MV-4-11 (cell line): ENCODE data around the gene ELF5.

Experiments used
- DNase-seq: peaks from one replicate; lab custom pipeline; 2025; lab: John Stamatoyannopoulos, UW

Gene ELF5

DNA sequence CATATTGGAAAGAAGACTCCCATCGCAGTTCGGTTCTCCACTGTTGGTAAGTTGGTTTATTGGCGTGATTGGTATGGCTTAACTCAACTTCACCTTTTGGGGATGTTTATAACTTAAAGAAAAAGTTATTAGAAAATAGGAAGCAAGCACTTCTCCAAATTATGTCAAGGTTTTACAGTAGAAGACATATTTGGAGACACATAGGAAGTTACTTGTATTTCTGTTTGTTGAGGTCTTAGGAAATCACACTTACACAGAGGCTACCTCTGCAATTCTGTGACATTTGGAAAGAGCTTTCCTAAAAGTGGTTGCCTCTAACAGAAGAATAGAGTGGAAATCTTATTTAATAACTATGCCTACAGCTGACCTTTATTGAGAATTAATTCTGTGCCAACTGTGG is 62.5 kb downstream of the ELF5 start:
- peak; percentile 40 for DNase-seq

DNA sequence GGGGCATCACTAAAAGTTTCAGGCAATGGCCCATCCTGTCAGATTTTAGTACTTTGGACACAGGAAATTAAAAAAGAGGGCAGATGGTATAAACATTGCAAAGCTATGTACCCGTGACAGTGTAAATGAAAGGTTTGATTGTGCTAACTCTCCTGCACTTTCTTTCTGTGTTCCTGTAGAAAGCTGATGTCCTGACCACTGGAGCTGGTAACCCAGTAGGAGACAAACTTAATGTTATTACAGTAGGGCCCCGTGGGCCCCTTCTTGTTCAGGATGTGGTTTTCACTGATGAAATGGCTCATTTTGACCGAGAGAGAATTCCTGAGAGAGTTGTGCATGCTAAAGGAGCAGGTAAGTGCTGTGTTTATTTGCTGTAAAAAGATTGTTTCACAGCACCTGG is 64.6 kb downstream of the ELF5 start:
- peak; percentile 30 for DNase-seq

DNA sequence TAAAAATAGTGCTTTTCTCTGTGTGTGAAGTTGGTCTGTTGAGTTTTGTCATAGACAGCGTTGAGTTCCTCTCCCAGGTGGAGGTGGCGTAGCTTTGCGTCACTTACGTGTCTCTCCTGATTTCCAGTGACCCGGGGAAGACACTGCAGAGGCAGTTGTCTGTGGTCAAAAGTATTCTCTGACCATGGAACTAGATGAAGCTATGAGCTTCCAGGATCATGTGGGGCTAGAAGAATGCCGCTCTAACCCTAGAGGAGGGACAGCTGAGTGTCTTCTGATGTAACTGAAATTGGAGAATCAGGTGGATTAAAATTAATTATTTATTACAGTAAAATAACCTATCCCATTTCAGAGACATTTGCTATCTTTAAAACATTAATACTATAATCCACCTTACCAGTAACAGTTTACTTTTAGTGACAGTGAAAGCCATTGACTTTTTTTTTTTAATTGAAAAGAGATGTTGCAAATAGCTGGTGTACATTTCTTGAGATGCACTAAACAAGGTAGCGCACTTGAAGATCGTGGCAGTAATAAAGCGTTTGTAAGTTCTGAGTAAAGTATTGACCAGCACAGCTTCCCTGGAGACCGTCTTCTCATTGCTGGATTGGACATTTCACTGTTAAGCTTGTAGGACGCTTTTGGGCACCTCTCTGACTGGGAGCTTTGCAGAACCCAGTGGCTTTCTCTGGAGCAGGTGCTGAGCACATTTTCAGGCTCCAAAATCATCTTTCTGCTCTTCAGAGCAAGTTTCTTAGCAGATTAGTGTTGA is 65.2 kb downstream of the ELF5 start:
- DNase-seq, result no peak

DNA sequence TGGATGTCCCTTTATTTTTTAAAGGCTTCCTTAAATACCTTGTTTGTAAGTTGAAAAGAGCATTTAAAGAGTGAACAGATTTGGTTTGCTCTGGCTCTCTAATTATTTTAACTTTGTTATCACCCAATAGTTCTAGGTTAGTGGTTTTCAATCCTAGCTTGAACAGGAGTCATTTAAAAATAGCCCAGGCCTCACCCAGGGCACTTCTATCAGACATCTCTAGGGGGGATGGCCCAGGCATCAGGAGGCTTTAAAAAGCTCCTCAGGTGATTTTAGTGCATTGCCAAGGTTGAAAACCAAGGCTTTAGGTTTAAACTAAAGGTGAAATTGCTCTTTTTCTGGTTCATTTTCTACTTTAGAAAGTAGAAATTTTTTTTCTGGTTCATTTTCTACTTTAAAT is 66.5 kb downstream of the ELF5 start:
- no peak for DNase-seq

DNA sequence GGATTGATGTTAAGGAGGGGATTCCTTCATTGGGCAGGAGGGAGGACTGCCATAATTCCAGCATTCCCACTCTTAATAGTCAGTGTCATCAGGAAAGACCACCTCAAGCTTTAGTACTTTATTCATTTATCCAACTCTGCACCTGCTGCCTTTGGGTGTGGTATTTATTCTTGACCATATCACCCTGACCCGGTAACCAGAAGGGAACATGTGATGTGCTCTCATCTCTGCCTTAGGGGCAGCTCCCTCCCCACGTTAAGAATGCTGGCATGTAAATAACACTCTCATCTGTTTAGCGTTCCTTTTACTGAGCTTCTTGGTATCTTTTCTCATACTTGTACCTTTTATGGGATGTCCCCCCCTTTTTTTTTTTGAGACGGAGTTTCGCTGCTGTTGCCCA is 67.2 kb downstream of the ELF5 start:
- no peak for DNase-seq

DNA sequence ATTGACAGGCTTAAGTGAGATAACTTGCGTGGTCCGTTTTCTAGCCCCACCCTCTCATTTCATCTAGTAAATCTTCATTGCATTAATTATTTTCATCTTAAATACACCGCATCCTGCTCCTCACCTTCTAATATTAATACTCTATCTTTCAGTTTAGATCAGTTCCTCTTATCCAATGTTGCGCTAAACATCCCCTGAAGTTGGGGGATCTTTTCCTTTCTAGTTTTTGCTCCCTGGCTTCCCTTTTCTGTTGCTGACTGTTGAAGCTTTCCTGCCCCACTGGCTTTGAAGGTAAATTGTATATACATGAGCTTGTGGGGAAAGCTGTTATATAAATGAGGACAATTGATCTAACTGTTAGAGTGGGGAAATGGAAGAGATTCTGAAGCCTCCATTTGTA is 67.6 kb downstream of the ELF5 start:
- DNase-seq, result no peak

DNA sequence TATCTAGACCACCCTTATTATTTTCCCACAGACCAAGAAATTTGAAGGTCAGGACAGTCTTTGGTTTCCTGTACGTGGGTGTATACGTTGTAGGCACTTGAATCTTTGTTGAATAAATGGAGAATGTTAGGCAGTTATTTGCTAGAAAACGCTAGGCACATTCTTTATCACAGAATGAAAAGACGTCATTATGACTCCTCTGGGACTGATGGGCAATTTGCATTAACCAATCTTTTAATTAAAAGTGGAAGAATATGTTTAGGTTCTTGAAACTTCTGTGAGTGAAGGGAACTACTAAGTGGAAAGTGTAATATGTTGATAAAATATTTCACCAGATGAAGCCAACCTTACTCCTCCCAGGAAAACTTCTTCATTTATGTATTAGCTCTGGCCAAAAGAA is 69.2 kb downstream of the ELF5 start:
- DNase-seq, result no peak

DNA sequence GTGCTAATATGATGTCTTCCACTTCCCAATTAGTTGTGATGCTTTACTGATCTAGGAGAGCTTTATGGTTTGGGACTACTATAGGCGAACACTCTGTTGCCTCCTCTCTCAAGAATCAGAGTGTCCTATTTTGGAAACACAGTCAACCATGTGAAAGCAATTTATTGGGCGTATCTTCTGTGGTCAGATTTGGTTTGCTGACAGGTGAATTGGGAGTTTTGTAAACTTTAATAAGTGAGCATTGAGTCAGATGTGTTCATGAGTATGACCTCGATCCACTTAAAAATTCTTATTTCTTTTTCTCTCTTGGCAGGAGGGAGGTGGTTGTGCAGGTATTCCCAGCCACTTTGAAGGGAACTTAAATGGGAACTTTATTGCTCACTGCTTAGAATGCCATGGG is 70.5 kb downstream of the ELF5 start:
- no peak for DNase-seq

DNA sequence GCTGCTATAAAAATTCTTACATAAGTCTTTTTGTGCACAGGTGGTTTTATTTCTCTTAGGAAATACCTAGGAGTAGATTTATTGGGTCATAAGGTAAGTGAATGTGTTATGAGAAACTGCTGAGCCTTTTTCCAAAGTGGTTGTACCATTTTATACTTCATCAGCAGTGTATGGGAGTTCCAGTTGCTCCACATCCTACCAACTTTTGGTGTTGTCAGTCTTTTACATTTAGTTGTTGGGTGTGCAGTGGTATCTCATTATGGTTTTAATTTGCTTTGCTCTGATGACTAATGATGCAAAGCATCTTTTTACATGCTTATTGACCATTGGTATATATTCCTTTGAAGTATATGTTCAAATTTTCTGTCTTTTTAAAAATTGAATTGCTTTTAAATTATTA is 71.8 kb downstream of the ELF5 start:
- no peak for DNase-seq

DNA sequence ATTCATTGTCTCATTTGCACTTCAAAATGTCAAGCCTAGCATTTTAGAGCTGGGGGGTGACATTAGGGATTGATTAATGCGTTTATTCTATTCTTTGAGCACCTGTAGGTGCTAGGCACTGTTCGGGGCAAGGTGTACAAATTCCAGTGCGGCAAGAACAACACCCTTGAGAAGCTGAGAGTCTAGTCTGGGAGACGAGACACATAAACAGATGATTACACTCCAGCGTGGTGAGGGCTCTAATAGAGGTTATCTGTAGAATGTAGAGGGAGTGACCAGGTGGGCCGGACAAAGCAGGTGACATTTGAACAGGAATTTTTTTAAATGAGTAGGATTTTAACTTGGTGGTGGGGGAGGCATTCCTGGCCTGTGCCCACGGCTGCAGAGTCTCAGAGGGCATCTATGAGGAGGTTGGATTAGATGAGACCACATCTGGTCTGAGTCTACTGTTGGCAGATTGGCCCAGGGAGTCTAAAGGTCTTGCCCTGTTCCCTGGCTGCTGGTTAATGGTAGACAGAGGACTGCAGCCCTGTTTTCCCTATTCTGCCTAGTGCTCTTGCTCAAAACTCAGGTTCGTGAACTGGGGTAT is 73.9 kb downstream of the ELF5 start:
- no peak for DNase-seq

DNA sequence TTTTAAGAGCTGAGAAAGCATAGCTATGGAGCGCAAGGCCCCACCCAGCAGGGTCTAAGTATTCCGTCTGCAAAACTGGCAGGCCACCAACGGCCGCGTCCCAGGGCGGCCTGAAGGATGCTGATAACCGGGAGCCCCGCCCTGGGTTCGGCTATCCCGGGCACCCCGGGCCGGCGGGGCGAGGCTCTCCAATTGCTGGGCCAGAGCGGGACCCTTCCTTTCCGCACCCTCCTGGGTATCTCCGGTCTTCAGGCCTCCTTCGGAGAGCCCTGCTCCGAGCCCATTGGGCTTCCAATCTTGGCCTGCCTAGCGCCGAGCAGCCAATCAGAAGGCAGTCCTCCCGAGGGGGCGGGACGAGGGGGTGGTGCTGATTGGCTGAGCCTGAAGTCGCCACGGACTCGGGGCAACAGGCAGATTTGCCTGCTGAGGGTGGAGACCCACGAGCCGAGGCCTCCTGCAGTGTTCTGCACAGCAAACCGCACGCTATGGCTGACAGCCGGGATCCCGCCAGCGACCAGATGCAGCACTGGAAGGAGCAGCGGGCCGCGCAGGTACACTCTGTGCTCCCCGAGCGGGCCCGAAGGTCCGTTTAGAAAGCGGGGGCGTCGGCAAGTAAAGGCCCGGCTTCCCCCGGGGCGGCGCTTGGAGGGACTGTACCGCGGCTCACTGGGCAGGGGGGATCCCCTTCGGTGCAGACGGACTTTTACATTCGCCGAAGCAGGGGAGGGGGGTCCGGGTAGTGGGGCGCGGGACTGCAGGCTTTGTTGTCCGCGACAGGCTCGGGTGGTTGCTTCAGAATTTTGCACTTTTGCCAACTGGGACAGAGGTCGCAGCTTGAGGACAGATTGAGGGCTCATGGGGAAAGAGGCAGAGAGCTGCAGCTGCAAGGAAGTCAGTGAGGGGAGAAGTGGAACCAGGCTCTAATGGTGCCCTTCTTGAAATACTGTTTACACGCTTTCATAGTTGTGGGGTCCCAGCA is 74.8 kb downstream of the ELF5 start, which contains the start of gene CAT:
TSS of gene CAT (plus strand) at position 406 of the 979 bp plus-strand sequence. CDS start at position 486, 80 bp downstream.
- peak; percentile 98 for DNase-seq

DNA sequence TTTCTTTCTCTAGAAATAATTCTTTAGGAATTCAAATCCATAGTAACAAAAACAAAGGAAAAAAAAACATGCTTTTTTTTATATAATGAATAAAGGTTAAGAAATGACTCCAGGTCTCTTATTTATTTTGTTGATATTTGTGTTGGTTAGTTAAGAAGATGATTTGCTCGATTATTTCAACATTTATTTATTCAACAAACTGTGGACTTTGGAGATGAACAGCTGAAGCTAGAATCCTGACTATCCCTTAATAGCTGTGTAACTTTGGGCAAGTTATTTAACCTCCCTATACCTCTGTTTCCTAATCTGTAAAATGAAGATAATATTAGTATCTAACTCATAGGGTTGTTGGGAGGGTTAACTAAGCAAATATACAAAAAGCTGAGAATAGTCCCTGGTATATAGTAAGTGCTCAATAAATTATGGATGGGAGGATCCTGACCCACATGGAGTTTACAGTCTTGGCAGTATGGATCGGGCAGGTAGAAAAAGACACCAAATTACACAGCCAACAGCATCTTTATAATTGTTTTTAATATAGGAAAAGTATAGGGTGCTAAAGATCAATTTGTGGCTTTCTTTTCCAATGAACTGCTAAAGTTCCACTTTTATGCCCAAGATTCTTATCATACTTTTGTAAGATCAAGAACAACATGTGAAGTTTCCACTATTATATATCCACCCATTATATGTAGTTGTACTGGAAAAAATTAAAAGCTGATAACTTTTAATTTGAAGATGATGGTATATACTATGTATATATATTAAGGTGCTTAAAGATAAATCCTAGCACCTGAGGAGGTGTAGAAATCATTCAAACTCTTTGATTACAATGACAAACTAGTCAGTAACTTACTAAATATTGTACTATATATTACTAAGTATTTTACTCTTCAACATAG is 76.1 kb downstream of the ELF5 start:
- no peak for DNase-seq

DNA sequence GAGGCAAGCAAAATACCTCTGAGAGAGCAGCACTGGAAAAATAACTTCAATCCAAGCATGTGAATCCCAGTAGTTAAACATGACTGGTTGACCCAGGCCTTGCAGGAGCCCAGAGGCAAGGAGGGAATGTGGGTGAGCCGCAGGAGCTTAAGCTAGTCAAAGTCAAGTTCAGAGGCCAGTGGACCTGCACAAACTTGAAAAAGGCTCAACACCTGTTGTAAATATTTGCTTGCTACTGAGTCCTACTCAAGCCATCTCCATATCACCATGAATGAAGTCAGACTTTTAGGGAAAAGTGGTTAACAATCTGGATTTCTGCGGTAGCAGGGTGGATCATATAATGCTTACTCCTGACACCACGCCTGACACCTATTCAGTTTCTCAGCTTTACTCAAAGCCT is 79.7 kb downstream of the ELF5 start:
- no peak for DNase-seq

DNA sequence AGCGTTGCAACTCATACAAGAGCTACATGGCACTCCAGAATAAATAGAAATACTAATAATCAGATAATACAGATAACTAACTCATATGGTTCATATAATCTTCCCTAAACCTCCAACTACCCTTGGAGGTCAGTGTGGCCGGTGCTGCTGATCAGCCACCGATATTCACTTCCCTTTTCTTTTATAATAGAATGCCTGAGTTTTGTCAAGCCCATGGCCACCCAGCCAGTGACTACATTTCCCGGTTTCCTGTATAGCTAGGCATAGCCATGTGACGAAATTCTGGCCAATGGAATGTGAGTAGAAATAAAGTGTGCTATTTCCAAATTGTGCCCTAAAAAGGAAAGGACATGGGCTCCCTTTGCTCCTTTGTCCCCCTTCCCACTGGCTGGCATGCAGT is 80.8 kb downstream of the ELF5 start:
- peak; percentile 94 for DNase-seq

DNA sequence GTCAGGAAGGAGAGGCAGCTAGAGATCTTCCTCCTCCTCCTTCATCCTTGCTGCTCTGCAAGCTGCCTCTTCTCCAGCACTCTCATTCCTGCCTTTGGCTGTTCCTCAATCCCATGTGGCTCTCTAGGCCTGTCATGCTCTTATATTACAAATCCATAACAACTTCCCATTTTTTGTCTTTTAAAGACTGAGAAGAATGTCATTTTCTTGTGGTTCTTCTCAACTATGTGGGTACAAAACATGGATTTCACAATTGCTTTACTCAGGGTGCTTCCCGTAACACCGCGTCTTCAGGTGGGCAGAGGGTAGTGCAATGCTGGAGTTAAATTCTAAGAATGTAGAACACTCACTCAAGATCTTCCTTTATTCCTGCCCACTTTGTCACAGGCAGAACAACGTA is 81.6 kb downstream of the ELF5 start:
- DNase-seq, result peak; percentile 88
